Measurements from ENCODE around the gene ZNF714.

DNA sequence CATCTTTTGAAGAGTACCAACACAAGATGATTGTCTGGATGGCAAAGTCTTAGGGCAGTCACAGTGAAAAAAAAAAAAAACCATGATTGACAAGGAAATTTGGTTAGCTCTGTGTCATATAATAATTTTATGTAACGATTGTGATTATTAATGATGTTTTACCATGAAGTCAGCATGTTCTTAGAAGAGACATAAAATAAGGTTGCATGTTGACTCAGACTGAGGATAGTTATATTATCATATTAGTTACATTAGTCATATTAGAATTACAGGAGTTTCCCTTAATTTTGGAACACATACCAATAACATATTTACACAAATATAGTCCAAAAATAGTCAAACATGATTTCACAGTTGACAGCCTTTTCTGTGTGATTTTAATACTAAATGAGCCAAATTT lies 65.5 kb downstream of the ZNF714 start:
- TF ChIP-seq ZC3H10 (CRISPR knock-in tag; IDR thresholded peaks at IDR 0.05) (no peak), ARNTL (CRISPR knock-in tag; IDR thresholded peaks at IDR 0.05; ENCODE audit: borderline replicate concordance, low read depth) (no peak), ZNF565 (CRISPR knock-in tag; conservative IDR thresholded peaks at IDR 0.05; ENCODE audit: low read depth) (no peak), ESRRG (CRISPR knock-in tag; IDR thresholded peaks at IDR 0.05) (no peak), TOX (CRISPR knock-in tag; IDR thresholded peaks at IDR 0.05; ENCODE audit: borderline replicate concordance) (no peak), CSDC2 (CRISPR knock-in tag; IDR thresholded peaks at IDR 0.05) (no peak)
- TF ChIP-seq, protein P1, sequence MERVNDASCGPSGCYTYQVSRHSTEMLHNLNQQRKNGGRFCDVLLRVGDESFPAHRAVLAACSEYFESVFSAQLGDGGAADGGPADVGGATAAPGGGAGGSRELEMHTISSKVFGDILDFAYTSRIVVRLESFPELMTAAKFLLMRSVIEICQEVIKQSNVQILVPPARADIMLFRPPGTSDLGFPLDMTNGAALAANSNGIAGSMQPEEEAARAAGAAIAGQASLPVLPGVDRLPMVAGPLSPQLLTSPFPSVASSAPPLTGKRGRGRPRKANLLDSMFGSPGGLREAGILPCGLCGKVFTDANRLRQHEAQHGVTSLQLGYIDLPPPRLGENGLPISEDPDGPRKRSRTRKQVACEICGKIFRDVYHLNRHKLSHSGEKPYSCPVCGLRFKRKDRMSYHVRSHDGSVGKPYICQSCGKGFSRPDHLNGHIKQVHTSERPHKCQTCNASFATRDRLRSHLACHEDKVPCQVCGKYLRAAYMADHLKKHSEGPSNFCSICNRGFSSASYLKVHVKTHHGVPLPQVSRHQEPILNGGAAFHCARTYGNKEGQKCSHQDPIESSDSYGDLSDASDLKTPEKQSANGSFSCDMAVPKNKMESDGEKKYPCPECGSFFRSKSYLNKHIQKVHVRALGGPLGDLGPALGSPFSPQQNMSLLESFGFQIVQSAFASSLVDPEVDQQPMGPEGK (CRISPR knock-in tag; IDR thresholded peaks at IDR 0.05; ENCODE audit: borderline replicate concordance): no peak
- TF ChIP-seq, protein P2, sequence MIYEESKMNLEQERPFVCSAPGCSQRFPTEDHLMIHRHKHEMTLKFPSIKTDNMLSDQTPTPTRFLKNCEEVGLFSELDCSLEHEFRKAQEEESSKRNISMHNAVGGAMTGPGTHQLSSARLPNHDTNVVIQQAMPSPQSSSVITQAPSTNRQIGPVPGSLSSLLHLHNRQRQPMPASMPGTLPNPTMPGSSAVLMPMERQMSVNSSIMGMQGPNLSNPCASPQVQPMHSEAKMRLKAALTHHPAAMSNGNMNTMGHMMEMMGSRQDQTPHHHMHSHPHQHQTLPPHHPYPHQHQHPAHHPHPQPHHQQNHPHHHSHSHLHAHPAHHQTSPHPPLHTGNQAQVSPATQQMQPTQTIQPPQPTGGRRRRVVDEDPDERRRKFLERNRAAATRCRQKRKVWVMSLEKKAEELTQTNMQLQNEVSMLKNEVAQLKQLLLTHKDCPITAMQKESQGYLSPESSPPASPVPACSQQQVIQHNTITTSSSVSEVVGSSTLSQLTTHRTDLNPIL (CRISPR knock-in tag; IDR thresholded peaks at IDR 0.05; ENCODE audit: low read depth): no peak
